ENCODE data around the gene ABCA9. TPM values are rescaled to one million over a fixed set of nuclear protein-coding genes. Genes with fewer than 3 reads are reported as not detected.

The ABCA9 gene
- polyA plus RNA-seq, 1 donor from 2014 or later, result 0.69 TPM

GRCh38 chr17:69098625-69099024 is 37.9 kb upstream of the ABCA9 start:
- Histone ChIP-seq H3K79me2 (replicated peaks; ENCODE audit: insufficient read depth, low read length) (no peaks in the 10 kb centered on the region), H3K27me3 (ENCODE audit: insufficient read depth, low read depth, low read length) (no peaks in the 10 kb centered on the region), H2AFZ (ENCODE audit: low read depth, low read length) (no peak overlapping the region), H4K20me1 (ENCODE audit: insufficient read depth) (no peaks in the 10 kb centered on the region), H3K9me3 (ENCODE audit: low read length) (no peaks in the 10 kb centered on the region), H3K4me2 (ENCODE audit: low read length) (no peak overlapping the region), H3K36me3 (ENCODE audit: insufficient read depth, low read length) (no peaks in the 10 kb centered on the region), H3K9me2 (ENCODE audit: insufficient read depth, low read length) (no peaks in the 10 kb centered on the region), H3K4me3 (ENCODE audit: low read length) (no peak overlapping the region), H3K27ac (ENCODE audit: low read length) (no peak overlapping the region), H3F3A (ENCODE audit: insufficient read depth, low read length, poor library complexity, severe bottlenecking) (no peaks in the 10 kb centered on the region), H3K9ac (ENCODE audit: low read length) (no peak overlapping the region)
- TF ChIP-seq TAF1 (IDR thresholded peaks at IDR 0.05; ENCODE audit: low read depth) (no peak), SMC3 (conservative IDR thresholded peaks at IDR 0.05; ENCODE audit: poor library complexity) (no peak), RAD21 (conservative IDR thresholded peaks at IDR 0.05) (no peak), EP300 (conservative IDR thresholded peaks at IDR 0.05; ENCODE audit: poor library complexity, severe bottlenecking) (no peak), EZH2 (IDR thresholded peaks at IDR 0.05; ENCODE audit: borderline replicate concordance, insufficient read depth, low read length, poor library complexity, severe bottlenecking) (no peak), MXI1 (conservative IDR thresholded peaks at IDR 0.05; ENCODE audit: poor library complexity, severe bottlenecking) (no peak), POLR2AphosphoS5 (IDR thresholded peaks at IDR 0.05) (no peak)
- TF ChIP-seq, protein P1, sequence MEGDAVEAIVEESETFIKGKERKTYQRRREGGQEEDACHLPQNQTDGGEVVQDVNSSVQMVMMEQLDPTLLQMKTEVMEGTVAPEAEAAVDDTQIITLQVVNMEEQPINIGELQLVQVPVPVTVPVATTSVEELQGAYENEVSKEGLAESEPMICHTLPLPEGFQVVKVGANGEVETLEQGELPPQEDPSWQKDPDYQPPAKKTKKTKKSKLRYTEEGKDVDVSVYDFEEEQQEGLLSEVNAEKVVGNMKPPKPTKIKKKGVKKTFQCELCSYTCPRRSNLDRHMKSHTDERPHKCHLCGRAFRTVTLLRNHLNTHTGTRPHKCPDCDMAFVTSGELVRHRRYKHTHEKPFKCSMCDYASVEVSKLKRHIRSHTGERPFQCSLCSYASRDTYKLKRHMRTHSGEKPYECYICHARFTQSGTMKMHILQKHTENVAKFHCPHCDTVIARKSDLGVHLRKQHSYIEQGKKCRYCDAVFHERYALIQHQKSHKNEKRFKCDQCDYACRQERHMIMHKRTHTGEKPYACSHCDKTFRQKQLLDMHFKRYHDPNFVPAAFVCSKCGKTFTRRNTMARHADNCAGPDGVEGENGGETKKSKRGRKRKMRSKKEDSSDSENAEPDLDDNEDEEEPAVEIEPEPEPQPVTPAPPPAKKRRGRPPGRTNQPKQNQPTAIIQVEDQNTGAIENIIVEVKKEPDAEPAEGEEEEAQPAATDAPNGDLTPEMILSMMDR (IDR thresholded peaks at IDR 0.05; ENCODE audit: poor library complexity, severe bottlenecking), result no peak
- TF ChIP-seq, protein P2, sequence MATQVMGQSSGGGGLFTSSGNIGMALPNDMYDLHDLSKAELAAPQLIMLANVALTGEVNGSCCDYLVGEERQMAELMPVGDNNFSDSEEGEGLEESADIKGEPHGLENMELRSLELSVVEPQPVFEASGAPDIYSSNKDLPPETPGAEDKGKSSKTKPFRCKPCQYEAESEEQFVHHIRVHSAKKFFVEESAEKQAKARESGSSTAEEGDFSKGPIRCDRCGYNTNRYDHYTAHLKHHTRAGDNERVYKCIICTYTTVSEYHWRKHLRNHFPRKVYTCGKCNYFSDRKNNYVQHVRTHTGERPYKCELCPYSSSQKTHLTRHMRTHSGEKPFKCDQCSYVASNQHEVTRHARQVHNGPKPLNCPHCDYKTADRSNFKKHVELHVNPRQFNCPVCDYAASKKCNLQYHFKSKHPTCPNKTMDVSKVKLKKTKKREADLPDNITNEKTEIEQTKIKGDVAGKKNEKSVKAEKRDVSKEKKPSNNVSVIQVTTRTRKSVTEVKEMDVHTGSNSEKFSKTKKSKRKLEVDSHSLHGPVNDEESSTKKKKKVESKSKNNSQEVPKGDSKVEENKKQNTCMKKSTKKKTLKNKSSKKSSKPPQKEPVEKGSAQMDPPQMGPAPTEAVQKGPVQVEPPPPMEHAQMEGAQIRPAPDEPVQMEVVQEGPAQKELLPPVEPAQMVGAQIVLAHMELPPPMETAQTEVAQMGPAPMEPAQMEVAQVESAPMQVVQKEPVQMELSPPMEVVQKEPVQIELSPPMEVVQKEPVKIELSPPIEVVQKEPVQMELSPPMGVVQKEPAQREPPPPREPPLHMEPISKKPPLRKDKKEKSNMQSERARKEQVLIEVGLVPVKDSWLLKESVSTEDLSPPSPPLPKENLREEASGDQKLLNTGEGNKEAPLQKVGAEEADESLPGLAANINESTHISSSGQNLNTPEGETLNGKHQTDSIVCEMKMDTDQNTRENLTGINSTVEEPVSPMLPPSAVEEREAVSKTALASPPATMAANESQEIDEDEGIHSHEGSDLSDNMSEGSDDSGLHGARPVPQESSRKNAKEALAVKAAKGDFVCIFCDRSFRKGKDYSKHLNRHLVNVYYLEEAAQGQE (IDR thresholded peaks at IDR 0.05; ENCODE audit: borderline replicate concordance), result no peak

- Histone ChIP-seq H3K9me2 (ENCODE audit: insufficient read depth, low read length) (no peaks in the 10 kb centered on the region), H3F3A (ENCODE audit: insufficient read depth, low read length, poor library complexity, severe bottlenecking) (no peaks in the 10 kb centered on the region), H3K9ac (ENCODE audit: low read length) (no peak overlapping the region), H3K4me3 (ENCODE audit: low read length) (no peak overlapping the region), H3K9me3 (ENCODE audit: low read length) (no peaks in the 10 kb centered on the region), H3K4me2 (ENCODE audit: low read length) (no peak overlapping the region), H3K27me3 (ENCODE audit: insufficient read depth, low read depth, low read length) (no peaks in the 10 kb centered on the region), H3K36me3 (ENCODE audit: insufficient read depth, low read length) (no peaks in the 10 kb centered on the region), H4K20me1 (ENCODE audit: insufficient read depth) (no peaks in the 10 kb centered on the region), H3K79me2 (replicated peaks; ENCODE audit: insufficient read depth, low read length) (no peaks in the 10 kb centered on the region), H2AFZ (ENCODE audit: low read depth, low read length) (no peak overlapping the region), H3K27ac (ENCODE audit: low read length) (no peak overlapping the region)
- TF ChIP-seq POLR2AphosphoS5 (IDR thresholded peaks at IDR 0.05) (no peak), EP300 (conservative IDR thresholded peaks at IDR 0.05; ENCODE audit: poor library complexity, severe bottlenecking) (no peak), EZH2 (IDR thresholded peaks at IDR 0.05; ENCODE audit: borderline replicate concordance, insufficient read depth, low read length, poor library complexity, severe bottlenecking) (no peak), TAF1 (IDR thresholded peaks at IDR 0.05; ENCODE audit: low read depth) (no peak), SMC3 (conservative IDR thresholded peaks at IDR 0.05; ENCODE audit: poor library complexity) (no peak), RAD21 (conservative IDR thresholded peaks at IDR 0.05) (no peak)
- TF ChIP-seq, protein P1 (IDR thresholded peaks at IDR 0.05; ENCODE audit: poor library complexity, severe bottlenecking), result no peak
- TF ChIP-seq, protein P2 (IDR thresholded peaks at IDR 0.05; ENCODE audit: borderline replicate concordance), result no peak
Observed at GRCh38 chr17:69096541-69096940, 35.8 kb upstream of the ABCA9 start.

All from neural cell (in vitro differentiated cells).